Natural killer cell treated with Interleukin-12 subunit alpha and Interleukin-12 subunit beta and Interleukin-15 and Interleukin-18, amount 100 ng/mL, for 72 hours (primary cell): ENCODE data around the gene CHKA. TPM values are rescaled to one million over a fixed set of nuclear protein-coding genes. Genes with fewer than 3 reads are reported as not detected.

Source experiments
- ATAC-seq, 2 donors: fragments of 150-1000 bp; cut with Tn5 transposase in 1 of 2; sonication (Bioruptor Pico), chemical (Tn5 transposase) in 1 of 2; 2 replicates each; pipeline ENCODE4 v1.10.0; 2021
- DNase-seq: peaks from one replicate; pipeline ENCODE4 v3.0.0; 2022; ENCODE audit warnings: low spot score
- H3K27ac Mint-ChIP-seq, 2 donors: 1 replicate in 1 of 2; 2 replicates in 1 of 2; pipeline ENCODE4 v1.8.0; 2022; ENCODE audit warnings: mixed read lengths in 2 of 2, mild to moderate bottlenecking in 1 of 2, moderate library complexity in 1 of 2
- H3K27me3 Mint-ChIP-seq, 2 donors: 1 replicate in 1 of 2; 2 replicates in 1 of 2; pipeline ENCODE4 v1.8.0; 2022; ENCODE audit warnings: mixed read lengths in 2 of 2
- H3K36me3 Mint-ChIP-seq: one replicate; pipeline ENCODE4 v1.8.0; 2022; ENCODE audit warnings: mixed read lengths
- H3K4me1 Mint-ChIP-seq, 2 donors: 1 replicate in 1 of 2; 2 replicates in 1 of 2; pipeline ENCODE4 v1.8.0; 2022; ENCODE audit warnings: low read depth in 2 of 2, mixed read lengths in 2 of 2, mild to moderate bottlenecking in 1 of 2
- H3K4me3 Mint-ChIP-seq: one replicate; pipeline ENCODE4 v1.8.0; 2022; ENCODE audit warnings: mixed read lengths
- H3K9me3 Mint-ChIP-seq: 2 replicates; pipeline ENCODE4 v1.8.0; 2022; ENCODE audit warnings: mixed read lengths
- total RNA-seq, 2 donors: library from RNA; stranded (reverse); gene quantifications; one replicate each; pipeline ENCODE4 v1.2.3, GENCODE V29; 2022

Gene CHKA
- total RNA-seq, 2 donors from 2014 or later, result 10.6 to 34.9 TPM

DNA sequence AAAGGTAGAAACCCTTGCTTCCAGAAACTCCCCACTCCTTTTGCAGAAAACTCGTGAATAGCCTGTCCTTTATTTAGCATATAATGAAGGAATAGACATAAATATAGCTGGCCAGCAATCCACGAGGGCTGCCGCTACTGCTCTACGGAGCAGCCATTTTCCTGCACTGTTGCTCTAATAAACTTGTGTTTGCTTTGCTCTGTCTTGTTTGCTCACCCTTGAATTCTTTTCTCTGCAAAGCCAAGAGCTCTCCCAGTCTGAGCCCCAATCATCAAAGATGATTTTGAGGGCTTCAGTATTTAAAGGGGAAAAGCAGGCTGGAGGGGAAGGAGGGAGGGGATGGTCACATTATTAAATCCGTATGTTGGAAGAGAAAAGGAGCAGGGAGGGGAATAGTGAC lies 16.6 kb upstream of the CHKA start:
- Mint-ChIP-seq H3K27me3 (no peaks in the 10 kb centered on the region), H3K27ac (no peak overlapping the region), H3K36me3 (no peaks in the 10 kb centered on the region), H3K4me3 (no peak overlapping the region), H3K4me1 (peaks cover 8 to 9% of the 10 kb centered on the region in 2 donors), H3K9me3 (no peaks in the 10 kb centered on the region)
- ATAC-seq (no peak), DNase-seq (no peak)

DNA sequence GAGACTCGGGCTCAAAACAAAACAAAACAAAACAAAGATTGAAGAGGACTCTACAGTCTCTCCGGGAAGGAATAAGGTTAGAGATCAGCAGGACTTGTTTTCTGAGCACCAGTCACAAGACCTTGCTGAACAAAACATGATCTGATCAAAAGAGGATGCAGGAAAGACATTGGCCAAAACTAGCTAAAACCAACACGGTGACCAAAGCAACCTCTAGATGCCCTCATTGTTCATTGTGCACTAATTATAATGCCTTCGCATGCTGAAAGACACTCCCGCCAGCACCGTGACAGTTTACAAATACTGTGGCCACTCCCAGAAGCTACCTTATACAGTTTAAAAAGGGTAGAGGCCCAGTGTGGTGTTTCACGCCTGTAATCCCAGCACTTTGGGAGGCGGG lies 15.7 kb upstream of the CHKA start:
- peaks cover 6 to 7% of the 10 kb centered on the region in 2 donors for H3K4me1 Mint-ChIP-seq
- no peak overlapping the region for H3K27ac Mint-ChIP-seq
- peaks cover 4% of the 10 kb centered on the region for H3K9me3 Mint-ChIP-seq
- ATAC-seq (no peak), DNase-seq (no peak)
- peaks cover 4% of the 10 kb centered on the region for H3K36me3 Mint-ChIP-seq
- peaks cover 0 to 4% of the 10 kb centered on the region in 2 donors for H3K27me3 Mint-ChIP-seq
- H3K4me3 Mint-ChIP-seq, result no peak overlapping the region

DNA sequence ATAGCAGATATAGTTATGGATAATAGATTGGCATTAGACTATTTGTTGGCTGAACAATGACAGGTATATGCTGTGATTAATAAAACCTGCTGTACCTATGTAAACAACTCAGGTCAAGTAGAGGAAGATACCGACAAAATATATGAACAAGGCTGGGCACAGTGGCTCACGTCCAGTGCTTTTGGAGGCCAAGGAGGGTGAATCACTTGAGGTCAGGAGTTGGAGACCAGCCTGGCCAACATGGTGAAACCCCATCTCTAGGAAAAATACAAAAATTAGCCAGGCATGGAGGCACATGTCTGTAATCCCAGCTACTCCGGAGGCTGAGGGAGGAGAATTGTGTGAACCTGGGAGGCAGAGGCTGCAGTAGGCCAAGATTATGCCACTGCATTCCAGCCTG lies 14.0 kb upstream of the CHKA start:
- H3K27ac Mint-ChIP-seq, result no peak overlapping the region
- no peak overlapping the region for H3K4me3 Mint-ChIP-seq
- no peak for ATAC-seq
- H3K9me3 Mint-ChIP-seq, result peaks cover 4% of the 10 kb centered on the region
- H3K27me3 Mint-ChIP-seq, result peaks cover 0 to 4% of the 10 kb centered on the region in 2 donors
- H3K36me3 Mint-ChIP-seq, result peaks cover 4% of the 10 kb centered on the region
- peaks cover 0 to 3% of the 10 kb centered on the region in 2 donors for H3K4me1 Mint-ChIP-seq
- DNase-seq, result no peak

DNA sequence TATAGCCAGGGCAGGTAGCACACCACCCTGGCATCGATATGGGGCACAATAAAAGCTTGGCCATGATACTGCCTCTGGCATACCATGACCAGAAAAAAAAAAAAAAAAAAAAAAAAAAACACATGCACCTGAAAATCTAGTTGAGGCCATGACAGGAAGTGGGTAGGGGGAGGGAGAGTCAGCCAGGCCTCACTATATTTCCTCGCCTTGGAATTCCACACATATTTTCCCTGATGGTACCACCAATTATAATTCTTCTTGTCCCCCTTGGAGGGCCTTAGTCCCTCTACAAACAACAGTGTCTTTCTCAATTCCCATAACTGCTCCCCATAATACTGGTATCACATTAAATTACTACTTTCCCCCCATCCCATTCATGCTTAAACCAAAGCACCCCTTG lies 12.6 kb upstream of the CHKA start:
- Mint-ChIP-seq H3K4me3 (no peak overlapping the region), H3K27ac (peak overlapping the region in 1 of 2 donors; percentile 23), H3K27me3 (peaks cover 12 to 16% of the 10 kb centered on the region in 2 donors), H3K36me3 (peaks cover 4% of the 10 kb centered on the region), H3K9me3 (peaks cover 4% of the 10 kb centered on the region), H3K4me1 (peaks cover 0 to 8% of the 10 kb centered on the region in 2 donors)
- DNase-seq (no peak), ATAC-seq (no peak)

DNA sequence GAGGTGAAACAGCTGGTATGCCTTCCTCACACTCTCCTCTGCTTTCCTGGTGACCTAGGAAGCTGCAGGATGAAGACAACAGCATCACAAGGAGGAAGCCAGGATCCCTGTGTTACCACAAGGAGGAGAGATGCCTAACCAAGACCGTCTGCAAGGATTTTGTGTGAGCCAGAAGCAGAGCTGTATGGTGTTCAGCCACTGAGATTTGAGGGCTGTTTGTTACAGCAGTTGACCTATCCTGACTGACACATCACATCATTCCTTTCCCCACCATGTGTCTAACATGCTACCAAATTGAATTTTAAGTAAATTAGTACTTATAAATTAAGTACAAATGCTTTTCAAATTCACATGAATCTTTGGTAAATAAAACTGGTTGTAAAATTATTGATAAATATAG lies 8.9 kb upstream of the CHKA start:
- Mint-ChIP-seq H3K36me3 (peaks cover 4% of the 10 kb centered on the region), H3K27me3 (peaks cover 12 to 16% of the 10 kb centered on the region in 2 donors), H3K27ac (no peak overlapping the region), H3K9me3 (peaks cover 4% of the 10 kb centered on the region), H3K4me3 (no peak overlapping the region), H3K4me1 (peaks cover 0 to 8% of the 10 kb centered on the region in 2 donors)
- DNase-seq (no peak), ATAC-seq (no peak)

DNA sequence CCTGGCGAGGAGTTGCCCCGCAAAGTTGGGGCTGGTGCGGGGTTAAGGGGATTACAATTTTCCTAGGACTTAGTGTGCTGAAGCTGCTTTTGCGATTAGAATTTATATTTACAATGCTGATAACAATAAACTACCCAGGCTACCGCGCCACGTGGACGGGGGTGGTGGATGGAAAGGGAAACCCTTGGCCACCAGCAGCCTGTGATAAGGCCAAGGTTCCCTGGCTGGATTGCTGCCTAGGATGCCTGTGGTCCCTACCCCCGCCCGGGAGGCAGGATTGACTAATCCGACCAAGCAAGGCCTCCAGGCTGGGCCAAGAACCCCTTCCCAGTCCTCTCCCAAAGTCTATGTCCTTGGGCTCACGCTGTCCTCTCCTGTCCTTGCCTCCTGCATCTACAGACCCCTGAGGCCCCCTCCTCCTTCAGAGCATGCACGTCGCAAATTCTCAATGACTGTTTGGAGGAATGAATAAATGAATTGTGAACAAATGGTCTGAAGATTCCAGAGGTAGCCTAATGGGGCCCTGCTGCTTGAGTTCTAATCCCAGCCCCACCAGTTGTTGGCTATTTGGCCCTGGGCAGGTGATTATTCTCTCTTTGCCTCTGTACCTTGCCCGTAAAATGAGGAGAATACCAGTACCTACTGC lies 7.6 kb upstream of the CHKA start:
- Mint-ChIP-seq H3K9me3 (peaks cover 4% of the 10 kb centered on the region), H3K4me3 (no peak overlapping the region), H3K27ac (no peak overlapping the region), H3K4me1 (peaks cover 0 to 8% of the 10 kb centered on the region in 2 donors), H3K27me3 (peaks cover 12 to 16% of the 10 kb centered on the region in 2 donors), H3K36me3 (peaks cover 4% of the 10 kb centered on the region)
- ATAC-seq (no peak), DNase-seq (no peak)

DNA sequence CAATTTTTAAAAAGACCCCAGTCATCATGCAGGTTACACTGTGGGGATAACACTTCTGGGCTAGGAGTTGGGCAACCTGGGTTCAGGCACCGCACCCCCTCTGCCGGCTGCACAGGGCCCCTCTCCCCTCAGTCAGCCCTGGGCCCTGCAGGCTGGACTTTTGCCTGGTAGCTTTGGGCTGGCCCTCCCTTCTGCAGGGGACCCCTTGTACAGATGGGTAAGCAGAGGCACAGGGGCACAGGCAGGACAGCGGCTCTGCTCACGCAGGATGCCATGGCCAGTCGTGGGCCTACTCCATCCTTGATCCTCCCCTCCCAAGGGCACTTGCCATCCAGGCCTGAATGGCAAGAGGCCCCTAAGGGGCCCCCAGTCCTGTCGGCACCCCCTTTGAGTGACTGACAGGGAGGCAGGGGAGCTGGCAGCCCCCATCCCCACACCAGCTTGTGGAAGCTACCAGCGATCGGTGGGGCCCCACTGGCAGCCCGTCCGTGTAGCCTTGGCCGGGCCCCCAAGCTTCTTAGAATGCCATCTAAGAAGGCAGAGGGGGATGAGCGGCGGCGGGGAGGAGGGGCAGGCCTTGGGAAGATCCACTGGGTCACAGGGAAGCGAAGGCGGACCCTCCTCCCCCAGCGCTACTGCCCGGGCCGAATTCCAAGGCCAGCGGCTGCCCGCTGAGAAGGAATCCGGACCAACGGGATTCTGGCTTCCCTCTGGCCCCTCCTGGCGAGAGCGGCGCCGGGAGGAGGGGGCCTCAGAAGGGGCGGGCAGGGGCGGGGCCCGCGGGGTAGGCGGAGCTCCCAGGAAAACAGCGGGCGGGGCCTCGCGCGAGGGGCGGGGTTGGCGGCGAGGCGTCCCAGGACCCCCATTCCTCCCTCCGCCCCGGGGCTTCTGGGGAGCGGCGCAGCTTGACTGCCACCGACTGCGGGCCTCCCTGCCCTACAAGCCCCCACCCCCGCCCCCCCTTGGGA lies 6.8 kb upstream of the CHKA start:
- Mint-ChIP-seq H3K36me3 (peaks cover 4% of the 10 kb centered on the region), H3K27ac (no peak overlapping the region), H3K4me1 (peaks cover 0 to 8% of the 10 kb centered on the region in 2 donors), H3K27me3 (peaks cover 12 to 16% of the 10 kb centered on the region in 2 donors), H3K9me3 (peaks cover 4% of the 10 kb centered on the region), H3K4me3 (no peak overlapping the region)
- peak in 1 of 2 donors; percentile 27 for ATAC-seq
- DNase-seq, result no peak

DNA sequence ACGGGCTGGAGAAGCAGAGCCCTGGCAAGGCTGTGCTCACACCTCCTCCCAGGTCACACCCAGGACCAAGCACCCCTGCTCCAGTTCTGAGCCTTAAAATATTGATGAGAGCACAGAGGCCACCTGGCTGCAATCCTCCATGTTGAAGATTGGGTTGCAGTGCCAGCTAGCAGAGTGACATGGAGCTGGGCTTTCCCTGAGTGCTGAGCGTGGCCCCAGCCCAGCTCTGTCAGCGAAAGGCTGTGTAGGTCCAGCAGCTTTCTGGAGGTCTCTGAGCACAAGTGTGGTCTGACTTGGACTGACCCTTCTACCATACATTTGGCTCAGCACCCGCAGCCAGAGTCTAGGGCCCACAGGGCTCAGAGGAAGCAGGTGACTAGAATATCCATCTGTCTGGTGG lies 4.0 kb upstream of the CHKA start:
- no peak overlapping the region for H3K4me3 Mint-ChIP-seq
- H3K27ac Mint-ChIP-seq, result no peak overlapping the region
- no peaks in the 10 kb centered on the region for H3K9me3 Mint-ChIP-seq
- peaks cover 12% of the 10 kb centered on the region in 2 donors for H3K27me3 Mint-ChIP-seq
- no peaks in the 10 kb centered on the region for H3K36me3 Mint-ChIP-seq
- no peak for ATAC-seq
- H3K4me1 Mint-ChIP-seq, result peaks cover 3 to 7% of the 10 kb centered on the region in 2 donors
- no peak for DNase-seq

DNA sequence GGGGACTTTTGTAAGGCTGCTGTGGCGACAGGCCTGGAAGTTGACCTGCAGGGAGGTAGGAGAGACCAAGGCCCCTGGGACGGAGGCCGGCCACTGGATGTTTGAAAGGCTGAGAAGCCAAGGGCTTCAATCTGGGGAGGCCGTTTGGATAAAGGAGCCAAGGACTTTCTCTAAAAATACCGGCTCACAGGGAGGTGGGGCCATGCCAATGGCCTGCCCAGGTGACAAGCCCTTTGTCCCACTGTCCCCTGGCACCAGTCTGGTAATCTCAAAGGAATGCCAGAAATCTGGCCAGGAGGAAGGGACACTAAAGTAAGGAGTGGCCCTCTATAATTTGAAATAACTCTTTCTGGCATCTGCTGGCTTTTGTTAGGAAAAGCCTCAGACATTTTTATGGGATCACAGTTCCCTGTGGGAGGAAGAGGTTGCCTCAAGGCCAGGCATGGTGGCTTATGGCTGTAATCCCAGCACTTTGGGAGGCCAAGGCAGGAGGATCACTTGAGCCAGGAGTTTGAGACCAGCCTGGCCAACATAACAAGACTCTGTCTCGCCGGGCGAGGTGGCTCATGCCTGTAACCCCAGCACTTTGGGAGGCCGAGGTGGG lies 1.9 kb upstream of the CHKA start:
- H3K27me3 Mint-ChIP-seq, result no peaks in the 10 kb centered on the region
- no peaks in the 10 kb centered on the region for H3K36me3 Mint-ChIP-seq
- DNase-seq (no peak), ATAC-seq (no peak)
- no peak overlapping the region for H3K27ac Mint-ChIP-seq
- H3K4me3 Mint-ChIP-seq, result peak overlapping the region; percentile 25
- H3K4me1 Mint-ChIP-seq, result peaks cover 3 to 5% of the 10 kb centered on the region in 2 donors
- H3K9me3 Mint-ChIP-seq, result no peaks in the 10 kb centered on the region

DNA sequence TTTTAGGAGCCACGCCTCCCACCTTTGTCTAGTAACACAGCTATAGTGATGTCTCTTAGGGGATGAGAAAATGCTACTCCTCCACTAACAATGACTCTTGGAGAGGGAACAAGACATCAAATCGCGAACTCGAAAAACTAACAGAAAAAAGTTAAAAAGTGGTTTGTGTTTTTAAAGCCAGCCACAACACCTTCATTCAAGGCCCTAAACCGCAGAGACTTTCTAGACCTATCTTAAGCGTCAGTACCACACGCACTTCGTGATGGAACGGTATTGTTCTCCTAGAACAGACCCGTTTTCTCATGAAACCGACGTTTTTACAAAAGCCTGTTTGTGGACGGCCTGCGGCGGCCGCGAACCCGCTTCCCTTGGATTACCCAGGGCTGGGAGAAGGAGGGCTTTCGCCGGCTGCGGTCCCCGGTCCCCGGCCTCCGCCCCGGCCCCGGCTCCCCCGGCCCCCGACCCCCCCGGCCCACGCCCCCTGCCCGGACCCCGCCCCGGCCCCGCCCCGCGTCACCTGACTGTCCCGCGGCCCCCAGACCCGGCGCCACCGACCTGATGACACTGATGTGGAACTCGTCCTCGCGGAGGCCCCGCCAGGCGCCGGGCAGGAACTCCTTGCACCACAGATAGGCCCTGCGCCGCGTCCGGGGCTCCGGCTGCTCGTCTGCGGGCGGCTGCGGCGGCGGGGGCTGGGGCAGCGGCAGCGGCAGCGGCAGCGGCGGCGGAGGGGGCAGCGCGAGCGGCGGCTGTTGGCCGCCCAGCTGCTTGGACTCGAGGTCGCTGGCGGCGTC lies 718 bp downstream of the CHKA start:
- Mint-ChIP-seq H3K27me3 (no peaks in the 10 kb centered on the region), H3K9me3 (no peaks in the 10 kb centered on the region), H3K4me1 (peaks cover 3 to 9% of the 10 kb centered on the region in 2 donors), H3K27ac (peak overlapping the region in 1 of 2 donors; percentile 51), H3K4me3 (peak overlapping the region; percentile 86), H3K36me3 (no peaks in the 10 kb centered on the region)
- DNase-seq (no peak), ATAC-seq (peak; percentile 7 to 34)

DNA sequence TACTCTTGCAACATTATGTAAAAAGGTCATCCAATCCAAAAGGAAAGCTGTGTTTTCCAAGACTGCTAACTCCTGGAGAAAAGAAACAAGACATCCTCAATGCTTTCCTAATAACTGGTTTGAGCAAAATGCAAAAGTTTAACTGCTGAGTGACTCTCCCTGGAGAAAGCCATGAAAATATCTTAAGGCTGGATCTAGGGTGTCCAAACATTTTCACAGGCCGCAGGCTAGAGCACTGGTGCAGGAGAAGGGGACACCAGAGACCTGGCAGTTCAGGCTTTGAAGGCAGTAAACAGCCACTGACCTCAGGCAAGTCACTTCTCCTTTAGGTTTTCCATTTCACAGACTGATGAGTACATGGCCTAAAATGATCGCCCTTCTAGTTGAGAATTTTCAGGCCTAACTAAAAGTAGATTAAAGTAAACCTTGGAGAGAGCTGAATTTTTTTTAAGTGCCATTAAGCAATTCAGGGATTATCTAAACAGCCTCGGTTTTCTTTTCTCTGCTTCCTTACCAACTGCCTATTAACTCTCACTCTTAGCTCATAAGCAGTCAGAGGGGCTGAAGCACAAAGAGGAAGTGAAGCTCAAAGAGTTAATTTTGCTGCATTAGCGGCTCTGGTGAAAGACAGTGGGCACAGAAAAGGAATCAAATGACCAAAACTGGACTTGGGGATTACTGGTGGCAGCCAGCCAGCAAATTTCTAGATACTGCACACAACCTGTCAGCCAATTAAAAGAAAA lies 2.3 kb downstream of the CHKA start:
- Mint-ChIP-seq H3K4me1 (peaks cover 3 to 9% of the 10 kb centered on the region in 2 donors), H3K36me3 (no peaks in the 10 kb centered on the region), H3K27me3 (no peaks in the 10 kb centered on the region), H3K4me3 (no peak overlapping the region), H3K9me3 (no peaks in the 10 kb centered on the region), H3K27ac (no peak overlapping the region)
- no peak for DNase-seq
- ATAC-seq, result no peak

DNA sequence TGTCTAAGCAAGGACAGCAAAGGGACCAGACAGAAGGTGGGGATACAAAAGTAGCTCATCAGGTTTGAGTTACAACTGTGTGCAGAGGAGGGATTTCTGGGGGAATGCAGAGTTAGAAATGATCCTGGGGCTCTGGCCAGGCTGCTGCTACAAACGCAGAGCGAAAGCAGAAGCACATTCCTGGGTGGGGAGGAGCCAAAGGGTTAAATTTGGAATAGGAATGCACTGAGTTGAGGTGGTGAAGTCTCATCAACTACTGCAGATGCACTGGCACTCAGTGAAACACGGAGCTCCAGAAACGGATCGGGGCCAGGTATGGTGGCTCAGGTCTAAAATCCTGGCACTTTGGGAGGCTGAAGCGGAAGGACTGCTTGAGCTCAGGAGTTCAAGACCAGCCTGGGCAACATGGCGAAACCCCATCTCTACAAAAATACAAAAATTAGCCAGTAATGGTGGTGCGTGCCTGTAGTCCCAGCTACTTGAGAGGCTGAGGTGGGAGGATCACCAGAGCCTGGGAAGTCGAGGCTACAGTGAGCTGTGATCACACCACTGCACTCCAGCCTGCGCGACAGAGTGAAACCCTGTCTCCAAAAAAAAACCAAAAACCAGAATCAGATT lies 3.2 kb downstream of the CHKA start:
- H3K4me3 Mint-ChIP-seq, result no peak overlapping the region
- peaks cover 3 to 9% of the 10 kb centered on the region in 2 donors for H3K4me1 Mint-ChIP-seq
- H3K27me3 Mint-ChIP-seq, result no peaks in the 10 kb centered on the region
- no peak for ATAC-seq
- DNase-seq, result no peak
- H3K9me3 Mint-ChIP-seq, result no peaks in the 10 kb centered on the region
- no peaks in the 10 kb centered on the region for H3K36me3 Mint-ChIP-seq
- no peak overlapping the region for H3K27ac Mint-ChIP-seq
